Omental fat pad (tissue), 4 donors: ENCODE measurements around the gene PWWP2A. TPM values are rescaled to one million over a fixed set of nuclear protein-coding genes. Genes with fewer than 3 reads are reported as not detected.

Experiments used
- ATAC-seq: fragments of 150-250 bp; one replicate; pipeline ENCODE4 v1.9.1; 2016; ENCODE audit warnings: mild to moderate bottlenecking, moderate library complexity; ENCODE audit not compliant: low FRiP score
- DNase-seq: peaks from one replicate; pipeline ENCODE4 v3.0.0-alpha.2; 2019; ENCODE audit warnings: low spot score
- total RNA-seq, 4 donors: library from RNA; depleted of rRNA; stranded (reverse); fragments of >200 nt; gene quantifications; one replicate each; pipeline ENCODE4 v1.1.0, GENCODE V29; 2016
- TF ChIP-seq, protein P1 (sequence below), 3 donors: fragments of 450-650 bp; IDR thresholded peaks; one replicate each; pipeline ENCODE4 v1.5.1; 2016 to 2017; ENCODE audit warnings: antibody characterized with exemption in 3 of 3, mild to moderate bottlenecking in 3 of 3, moderate library complexity in 2 of 3

Gene PWWP2A, protein sequence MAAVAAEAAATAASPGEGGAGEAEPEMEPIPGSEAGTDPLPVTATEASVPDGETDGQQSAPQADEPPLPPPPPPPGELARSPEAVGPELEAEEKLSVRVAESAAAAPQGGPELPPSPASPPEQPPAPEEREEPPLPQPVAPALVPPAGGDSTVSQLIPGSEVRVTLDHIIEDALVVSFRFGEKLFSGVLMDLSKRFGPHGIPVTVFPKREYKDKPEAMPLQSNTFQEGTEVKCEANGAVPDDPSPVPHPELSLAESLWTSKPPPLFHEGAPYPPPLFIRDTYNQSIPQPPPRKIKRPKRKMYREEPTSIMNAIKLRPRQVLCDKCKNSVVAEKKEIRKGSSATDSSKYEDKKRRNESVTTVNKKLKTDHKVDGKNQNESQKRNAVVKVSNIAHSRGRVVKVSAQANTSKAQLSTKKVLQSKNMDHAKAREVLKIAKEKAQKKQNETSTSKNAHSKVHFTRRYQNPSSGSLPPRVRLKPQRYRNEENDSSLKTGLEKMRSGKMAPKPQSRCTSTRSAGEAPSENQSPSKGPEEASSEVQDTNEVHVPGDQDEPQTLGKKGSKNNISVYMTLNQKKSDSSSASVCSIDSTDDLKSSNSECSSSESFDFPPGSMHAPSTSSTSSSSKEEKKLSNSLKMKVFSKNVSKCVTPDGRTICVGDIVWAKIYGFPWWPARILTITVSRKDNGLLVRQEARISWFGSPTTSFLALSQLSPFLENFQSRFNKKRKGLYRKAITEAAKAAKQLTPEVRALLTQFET
- 10 to 100 TPM; 18.3 to 47.4 (median 24.4) TPM for total RNA-seq

GRCh38 chr5:160119142-160119904 is at the start of gene PWWP2A:
Gene PWWP2A (minus strand): TSS chr5:160119450. CDS start chr5:160119388, 62 bp downstream.
- ATAC-seq (peak; percentile 99), DNase-seq (peak; percentile 100)
- TF ChIP-seq, protein P1, sequence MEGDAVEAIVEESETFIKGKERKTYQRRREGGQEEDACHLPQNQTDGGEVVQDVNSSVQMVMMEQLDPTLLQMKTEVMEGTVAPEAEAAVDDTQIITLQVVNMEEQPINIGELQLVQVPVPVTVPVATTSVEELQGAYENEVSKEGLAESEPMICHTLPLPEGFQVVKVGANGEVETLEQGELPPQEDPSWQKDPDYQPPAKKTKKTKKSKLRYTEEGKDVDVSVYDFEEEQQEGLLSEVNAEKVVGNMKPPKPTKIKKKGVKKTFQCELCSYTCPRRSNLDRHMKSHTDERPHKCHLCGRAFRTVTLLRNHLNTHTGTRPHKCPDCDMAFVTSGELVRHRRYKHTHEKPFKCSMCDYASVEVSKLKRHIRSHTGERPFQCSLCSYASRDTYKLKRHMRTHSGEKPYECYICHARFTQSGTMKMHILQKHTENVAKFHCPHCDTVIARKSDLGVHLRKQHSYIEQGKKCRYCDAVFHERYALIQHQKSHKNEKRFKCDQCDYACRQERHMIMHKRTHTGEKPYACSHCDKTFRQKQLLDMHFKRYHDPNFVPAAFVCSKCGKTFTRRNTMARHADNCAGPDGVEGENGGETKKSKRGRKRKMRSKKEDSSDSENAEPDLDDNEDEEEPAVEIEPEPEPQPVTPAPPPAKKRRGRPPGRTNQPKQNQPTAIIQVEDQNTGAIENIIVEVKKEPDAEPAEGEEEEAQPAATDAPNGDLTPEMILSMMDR (IDR thresholded peaks at IDR 0.05) = peak in 1 of 3 donors; percentile 3

GRCh38 chr5:160167624-160168165 is 48.4 kb upstream of the PWWP2A start:
- no peak for ATAC-seq
- TF ChIP-seq, protein P1 (IDR thresholded peaks at IDR 0.05) = no peak

GRCh38 chr5:160166973-160167623 is 47.8 kb upstream of the PWWP2A start:
- DNase-seq (no peak), ATAC-seq (no peak)
- TF ChIP-seq, protein P1 (IDR thresholded peaks at IDR 0.05) = no peak

More at GRCh38 chr5:160167624-160168165, 48.4 kb upstream of the PWWP2A start:
- DNase-seq = no peak

DNA sequence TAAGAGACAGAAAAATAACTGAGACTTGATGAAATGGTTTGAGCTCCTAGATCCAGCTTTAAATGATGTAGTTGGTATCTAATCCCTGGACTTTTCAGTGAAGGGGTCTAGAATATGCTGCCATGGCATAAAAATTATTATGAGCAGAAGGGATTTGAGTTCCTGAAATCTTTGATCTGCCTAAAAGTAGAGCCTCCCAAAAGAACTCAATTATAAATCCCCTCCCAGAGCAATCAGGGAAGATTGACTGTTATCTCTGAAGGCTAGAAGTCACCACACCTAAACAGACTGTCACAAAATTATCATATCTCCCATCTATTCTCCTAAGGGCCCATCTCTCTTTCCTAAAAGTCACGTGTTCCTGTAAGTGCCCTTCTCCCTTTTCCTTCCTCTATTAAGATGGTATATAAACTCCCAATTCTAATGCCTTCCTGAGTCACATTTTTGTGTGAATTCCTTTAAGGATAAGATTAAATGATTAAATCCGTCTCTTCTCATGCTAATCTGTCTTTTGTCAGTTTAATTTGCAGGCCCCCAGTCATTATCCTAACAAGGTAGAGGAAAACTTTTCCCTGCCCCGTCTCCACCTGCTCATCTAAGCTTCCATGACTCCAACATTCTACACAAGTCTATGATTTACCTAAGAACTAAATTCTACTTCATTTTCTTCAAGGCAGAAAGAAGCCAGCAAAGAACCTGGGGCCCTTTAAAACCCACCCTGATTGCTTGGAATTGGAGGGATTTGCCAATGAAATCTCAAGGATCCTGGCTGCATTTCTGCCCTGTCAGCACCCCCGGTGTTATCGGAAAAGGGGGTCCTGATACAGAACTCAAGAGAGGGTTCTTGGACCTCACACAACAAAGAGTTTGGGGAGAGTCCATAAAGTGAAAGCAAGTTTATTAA is 47.1 kb upstream of the PWWP2A start:
- DNase-seq = no peak
- TF ChIP-seq, protein P1 (IDR thresholded peaks at IDR 0.05) = no peak
- ATAC-seq = no peak

DNA sequence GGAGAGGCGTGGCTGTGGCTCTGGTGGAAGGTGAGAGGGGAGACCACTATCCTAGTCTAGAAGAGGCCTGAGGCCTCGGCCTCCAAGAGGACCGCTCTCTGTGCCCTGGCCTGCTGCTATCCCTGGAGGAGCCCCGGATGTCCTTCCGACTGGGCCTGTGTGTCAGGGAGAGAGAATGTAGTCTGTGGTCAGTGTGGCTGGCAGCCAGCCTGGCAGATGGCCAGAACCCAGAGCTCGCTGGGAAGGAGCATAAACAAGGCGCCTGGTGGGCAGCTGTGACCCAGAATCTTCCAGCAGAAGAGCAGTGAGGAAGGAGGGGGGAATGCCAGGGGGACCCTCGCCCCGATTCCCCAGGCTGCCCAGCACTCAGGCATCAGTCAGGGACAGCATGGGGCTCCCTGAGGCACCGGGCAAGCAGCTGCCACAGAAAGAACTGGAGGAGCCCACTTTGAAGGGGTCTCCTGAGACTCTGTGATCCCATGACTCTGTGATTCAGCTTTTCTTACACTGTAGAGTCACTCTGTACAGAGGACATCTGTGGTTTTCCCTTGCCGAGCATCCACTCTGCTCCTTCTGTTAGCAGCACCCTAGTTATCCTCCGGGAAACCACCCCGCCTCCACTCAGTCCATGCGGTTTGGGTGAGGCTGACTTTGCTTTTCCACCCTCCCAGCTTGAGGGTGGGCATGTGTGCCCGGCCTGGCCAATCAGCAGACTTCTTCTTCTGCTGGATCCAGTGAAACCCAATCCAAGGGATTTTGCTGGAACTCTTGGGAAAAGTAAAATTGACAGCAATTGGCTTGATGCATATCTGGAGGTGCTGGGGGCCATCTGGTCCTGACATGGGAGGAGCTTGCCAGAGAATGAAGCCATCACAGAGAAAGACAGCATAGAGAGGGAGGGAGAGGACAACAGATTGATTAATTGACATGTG is 46.2 kb upstream of the PWWP2A start:
- ATAC-seq = peak; percentile 86
- DNase-seq = peak; percentile 52
- TF ChIP-seq, protein P1 (IDR thresholded peaks at IDR 0.05) = no peak
